Lung (tissue), 12 donors: ENCODE results near the gene SGO2. TPM values are rescaled to one million over a fixed set of nuclear protein-coding genes. Genes with fewer than 3 reads are reported as not detected.

Experiments used
- ATAC-seq: fragments of 200-7000 bp; cut with Tn5 transposase; one replicate; pipeline ENCODE4 v1.9.1; 2020; ENCODE audit warnings: moderate number of reproducible peaks; ENCODE audit not compliant: insufficient read depth, low FRiP score
- DNase-seq, 3 donors: peaks; one replicate each; pipeline ENCODE4 v3.0.0-alpha.2; 2013 to 2017
- H3K27ac ChIP-seq, 2 donors: one replicate each; pipeline ENCODE4 v1.5.1; 2013; ENCODE audit warnings: mild to moderate bottlenecking in 2 of 2, moderate library complexity in 2 of 2, control low read depth in 1 of 2, inconsistent platforms in 1 of 2, low read depth in 1 of 2, low read length in 1 of 2
- H3K27me3 ChIP-seq, 3 donors: one replicate each; pipeline ENCODE4 v1.5.1; 2013; ENCODE audit warnings: low read length in 2 of 3; ENCODE audit not compliant: control insufficient read depth in 3 of 3, insufficient read depth in 3 of 3
- H3K36me3 ChIP-seq, 4 donors: one replicate each; pipeline ENCODE4 v1.5.1; 2013; ENCODE audit warnings: low read length in 4 of 4, mild to moderate bottlenecking in 1 of 4, moderate library complexity in 1 of 4; ENCODE audit not compliant: control insufficient read depth in 4 of 4, insufficient read depth in 4 of 4
- H3K4me1 ChIP-seq, 5 donors: one replicate each; pipeline ENCODE4 v1.5.1; 2013; ENCODE audit warnings: low read length in 5 of 5, mild to moderate bottlenecking in 2 of 5, moderate library complexity in 1 of 5; ENCODE audit not compliant: control insufficient read depth in 5 of 5, insufficient read depth in 5 of 5
- H3K4me3 ChIP-seq: one replicate; pipeline ENCODE4 v1.5.1; 2013; ENCODE audit warnings: mild to moderate bottlenecking, control low read depth, moderate library complexity
- H3K9ac ChIP-seq, 2 donors: one replicate each; pipeline ENCODE4 v1.5.1; 2013; ENCODE audit warnings: low read length in 2 of 2, control low read depth in 1 of 2; ENCODE audit not compliant: insufficient read depth in 1 of 2
- H3K9me3 ChIP-seq, 4 donors: one replicate each; pipeline ENCODE4 v1.5.1; 2013; ENCODE audit warnings: low read length in 3 of 4, mild to moderate bottlenecking in 1 of 4, moderate library complexity in 1 of 4; ENCODE audit not compliant: control insufficient read depth in 4 of 4, insufficient read depth in 3 of 4
- CTCF ChIP-seq: IDR thresholded peaks from 2 replicates; pipeline ENCODE4 v1.5.1; 2012; ENCODE audit warnings: mild to moderate bottlenecking; ENCODE audit errors: control extremely low read depth, extremely low read depth
- WGBS, 2 donors: extraction: QIAGEN DNeasy Blood & Tissue Kit; methylation state at CpG; one replicate each; pipeline ENCODE4 v1.1.7; 2013; 5-methylcytosine and 5-hydroxymethylcytosine counted together
- polyA plus RNA-seq, 2 donors: library from polyadenylated mRNA; stranded (reverse); fragments of 200-250 nt; gene quantifications; one replicate each; pipeline ENCODE4 v1.2.1, GENCODE V29; 2013
- total RNA-seq, 2 donors: library from RNA; depleted of rRNA in 1 of 2; stranded (reverse); fragments of >200 nt in 1 of 2; gene quantifications; one replicate each; pipeline ENCODE4 v1.2.1, GENCODE V29; 2014 to 2021
- donor health status: control.
- donor health status: control.
- donor health status: Bipolar disorder and iron deficiency.
- donor health status: healthy.
- donor health status: DM: yes; HTN: yes; CAD: no.

SGO2 gene
- total and polyA plus RNA-seq, 4 donors = 0.57 to 7.2 (median 2.0) TPM

- H3K4me3 ChIP-seq = no peak overlapping the region
- peaks cover 0 to 14% (median 7%) of the 10 kb centered on the region in 4 donors for H3K36me3 ChIP-seq
- peak in 1 of 3 donors; percentile 29 for DNase-seq
- H3K4me1 ChIP-seq = peaks cover 0 to 8% (median 0%) of the 10 kb centered on the region in 5 donors
- peak; percentile 32 for ATAC-seq
- WGBS, 2 donors = 28 to 50% methylated on average over 8 of the region's 8 CpGs
- TF ChIP-seq CTCF = no peak
- no peak overlapping the region for H3K9ac ChIP-seq
- no peaks in the 10 kb centered on the region for H3K27me3 ChIP-seq
- no peaks in the 10 kb centered on the region for H3K9me3 ChIP-seq
- H3K27ac ChIP-seq = peak overlapping the region in 1 of 2 donors; percentile 15
These were observed 46.2 kb upstream of the SGO2 start for GRCh38 chr2:200479692-200480265.

GRCh38 chr2:200482194-200482593 lies 43.8 kb upstream of the SGO2 start:
- Histone ChIP-seq H3K4me1 (peaks cover 0 to 8% (median 0%) of the 10 kb centered on the region in 5 donors), H3K4me3 (no peak overlapping the region), H3K27me3 (no peaks in the 10 kb centered on the region), H3K9ac (no peak overlapping the region), H3K9me3 (no peaks in the 10 kb centered on the region), H3K27ac (no peak overlapping the region), H3K36me3 (peaks cover 0 to 6% (median 3%) of the 10 kb centered on the region in 4 donors)
- no peak for ATAC-seq
- DNase-seq = no peak
- no peak for TF ChIP-seq CTCF

GRCh38 chr2:200483729-200484198 lies 42.2 kb upstream of the SGO2 start:
- Histone ChIP-seq H3K27ac (no peak overlapping the region), H3K4me1 (peaks cover 0 to 6% (median 0%) of the 10 kb centered on the region in 5 donors), H3K9ac (no peak overlapping the region), H3K4me3 (no peak overlapping the region), H3K36me3 (peaks cover 0 to 3% (median 1%) of the 10 kb centered on the region in 4 donors), H3K9me3 (no peaks in the 10 kb centered on the region), H3K27me3 (no peaks in the 10 kb centered on the region)
- WGBS, 2 donors = 48% methylated on average over 4 of the region's 4 CpGs
- DNase-seq (peak in 2 of 3 donors; percentile 49 to 56), ATAC-seq (peak; percentile 63)
- no peak for TF ChIP-seq CTCF

GRCh38 chr2:200484934-200485333 lies 41.1 kb upstream of the SGO2 start:
- no peak for DNase-seq
- Histone ChIP-seq H3K9ac (no peak overlapping the region), H3K4me1 (peaks cover 0 to 1% (median 0%) of the 10 kb centered on the region in 5 donors), H3K36me3 (peaks cover 2 to 7% (median 3%) of the 10 kb centered on the region in 4 donors), H3K27ac (no peak overlapping the region), H3K4me3 (no peak overlapping the region), H3K27me3 (no peaks in the 10 kb centered on the region), H3K9me3 (no peaks in the 10 kb centered on the region)
- ATAC-seq = no peak
- no peak for TF ChIP-seq CTCF
- WGBS, 2 donors = 88 to 91% methylated on average over 3 of the region's 3 CpGs
